Activated naive CD8-positive, alpha-beta T cell (primary cell): ENCODE data around the gene ERG28.

Source experiments
- H3K27ac Mint-ChIP-seq: one replicate; pipeline ENCODE4 v1.8.0; 2021; ENCODE audit warnings: mixed read lengths
- H3K27me3 Mint-ChIP-seq: one replicate; pipeline ENCODE4 v1.8.0; 2021; ENCODE audit warnings: mixed read lengths
- H3K36me3 Mint-ChIP-seq: one replicate; pipeline ENCODE4 v1.8.0; 2021; ENCODE audit warnings: mixed read lengths
- H3K4me1 Mint-ChIP-seq: one replicate; pipeline ENCODE4 v1.8.0; 2021; ENCODE audit warnings: low read depth, mixed read lengths
- H3K4me3 Mint-ChIP-seq: one replicate; pipeline ENCODE4 v1.8.0; 2021; ENCODE audit warnings: mild to moderate bottlenecking, mixed read lengths
- H3K9me3 Mint-ChIP-seq: one replicate; pipeline ENCODE4 v1.8.0; 2021; ENCODE audit warnings: low read depth, mixed read lengths

ERG28 gene

GRCh38 chr14:75648066-75648838 is 12.4 kb downstream of the ERG28 start:
- H3K4me1 Mint-ChIP-seq, result no peaks in the 10 kb centered on the region
- H3K27ac Mint-ChIP-seq, result no peak overlapping the region
- H3K9me3 Mint-ChIP-seq, result no peaks in the 10 kb centered on the region
- no peak overlapping the region for H3K4me3 Mint-ChIP-seq
- H3K27me3 Mint-ChIP-seq, result no peaks in the 10 kb centered on the region
- peaks cover 10% of the 10 kb centered on the region for H3K36me3 Mint-ChIP-seq

- peaks cover 10% of the 10 kb centered on the region for H3K36me3 Mint-ChIP-seq
- H3K4me1 Mint-ChIP-seq, result no peaks in the 10 kb centered on the region
These were observed 13.0 kb downstream of the ERG28 start for GRCh38 chr14:75647640-75648039.

GRCh38 chr14:75646762-75647161 is 13.9 kb downstream of the ERG28 start:
- H3K4me1 Mint-ChIP-seq, result no peaks in the 10 kb centered on the region
- H3K27me3 Mint-ChIP-seq, result no peaks in the 10 kb centered on the region
- H3K9me3 Mint-ChIP-seq, result no peaks in the 10 kb centered on the region
- H3K36me3 Mint-ChIP-seq, result peaks cover 10% of the 10 kb centered on the region
- no peak overlapping the region for H3K4me3 Mint-ChIP-seq
- no peak overlapping the region for H3K27ac Mint-ChIP-seq

More at GRCh38 chr14:75647640-75648039, 13.0 kb downstream of the ERG28 start:
- H3K27me3 Mint-ChIP-seq, result no peaks in the 10 kb centered on the region
- no peak overlapping the region for H3K27ac Mint-ChIP-seq
- H3K4me3 Mint-ChIP-seq, result no peak overlapping the region
- no peaks in the 10 kb centered on the region for H3K9me3 Mint-ChIP-seq

GRCh38 chr14:75645056-75645455 is 15.6 kb downstream of the ERG28 start:
- H3K4me1 Mint-ChIP-seq, result no peaks in the 10 kb centered on the region
- H3K4me3 Mint-ChIP-seq, result no peak overlapping the region
- H3K36me3 Mint-ChIP-seq, result peaks cover 13% of the 10 kb centered on the region
- no peak overlapping the region for H3K27ac Mint-ChIP-seq
- H3K9me3 Mint-ChIP-seq, result no peaks in the 10 kb centered on the region
- H3K27me3 Mint-ChIP-seq, result no peaks in the 10 kb centered on the region

- H3K4me3 Mint-ChIP-seq, result no peak overlapping the region
- no peaks in the 10 kb centered on the region for H3K27me3 Mint-ChIP-seq
- H3K36me3 Mint-ChIP-seq, result peaks cover 9% of the 10 kb centered on the region
- no peaks in the 10 kb centered on the region for H3K9me3 Mint-ChIP-seq
- H3K4me1 Mint-ChIP-seq, result no peaks in the 10 kb centered on the region
- H3K27ac Mint-ChIP-seq, result no peak overlapping the region
These were observed 16.7 kb downstream of the ERG28 start for GRCh38 chr14:75643985-75644384.

GRCh38 chr14:75640876-75641275 is 19.8 kb downstream of the ERG28 start:
- Mint-ChIP-seq H3K9me3 (no peaks in the 10 kb centered on the region), H3K27ac (no peak overlapping the region), H3K4me1 (no peaks in the 10 kb centered on the region), H3K36me3 (peaks cover 9% of the 10 kb centered on the region), H3K27me3 (no peaks in the 10 kb centered on the region), H3K4me3 (no peak overlapping the region)

GRCh38 chr14:75636100-75636692 is 24.5 kb downstream of the ERG28 start:
- no peak overlapping the region for H3K27ac Mint-ChIP-seq
- H3K27me3 Mint-ChIP-seq, result no peaks in the 10 kb centered on the region
- H3K36me3 Mint-ChIP-seq, result peaks cover 6% of the 10 kb centered on the region
- H3K9me3 Mint-ChIP-seq, result no peaks in the 10 kb centered on the region
- no peaks in the 10 kb centered on the region for H3K4me1 Mint-ChIP-seq
- no peak overlapping the region for H3K4me3 Mint-ChIP-seq

- Mint-ChIP-seq H3K27ac (no peak overlapping the region), H3K4me3 (no peak overlapping the region), H3K9me3 (no peaks in the 10 kb centered on the region), H3K27me3 (no peaks in the 10 kb centered on the region), H3K36me3 (peaks cover 2% of the 10 kb centered on the region), H3K4me1 (no peaks in the 10 kb centered on the region)
These were observed 25.8 kb downstream of the ERG28 start for GRCh38 chr14:75634848-75635247.

GRCh38 chr14:75631453-75631831 is 29.2 kb downstream of the ERG28 start:
- Mint-ChIP-seq H3K4me1 (no peaks in the 10 kb centered on the region), H3K36me3 (peaks cover 4% of the 10 kb centered on the region), H3K9me3 (no peaks in the 10 kb centered on the region), H3K27ac (no peak overlapping the region), H3K27me3 (no peaks in the 10 kb centered on the region), H3K4me3 (no peak overlapping the region)

GRCh38 chr14:75630695-75631452 is 29.8 kb downstream of the ERG28 start:
- peaks cover 4% of the 10 kb centered on the region for H3K36me3 Mint-ChIP-seq

GRCh38 chr14:75628816-75629215 is 31.9 kb downstream of the ERG28 start:
- Mint-ChIP-seq H3K27ac (no peak overlapping the region), H3K9me3 (no peaks in the 10 kb centered on the region), H3K36me3 (peaks cover 2% of the 10 kb centered on the region), H3K27me3 (no peaks in the 10 kb centered on the region), H3K4me1 (no peaks in the 10 kb centered on the region), H3K4me3 (no peak overlapping the region)

More at GRCh38 chr14:75630695-75631452, 29.8 kb downstream of the ERG28 start:
- no peaks in the 10 kb centered on the region for H3K9me3 Mint-ChIP-seq
- no peak overlapping the region for H3K27ac Mint-ChIP-seq
- no peak overlapping the region for H3K4me3 Mint-ChIP-seq
- no peaks in the 10 kb centered on the region for H3K4me1 Mint-ChIP-seq
- H3K27me3 Mint-ChIP-seq, result no peaks in the 10 kb centered on the region

GRCh38 chr14:75627406-75627805 is 33.3 kb downstream of the ERG28 start:
- H3K4me1 Mint-ChIP-seq, result no peaks in the 10 kb centered on the region
- no peaks in the 10 kb centered on the region for H3K9me3 Mint-ChIP-seq
- no peak overlapping the region for H3K27ac Mint-ChIP-seq
- H3K4me3 Mint-ChIP-seq, result no peak overlapping the region
- H3K36me3 Mint-ChIP-seq, result peaks cover 3% of the 10 kb centered on the region
- H3K27me3 Mint-ChIP-seq, result no peaks in the 10 kb centered on the region

GRCh38 chr14:75626863-75627262 is 33.8 kb downstream of the ERG28 start:
- Mint-ChIP-seq H3K9me3 (no peaks in the 10 kb centered on the region), H3K4me1 (no peaks in the 10 kb centered on the region), H3K27me3 (no peaks in the 10 kb centered on the region), H3K4me3 (no peak overlapping the region), H3K27ac (no peak overlapping the region), H3K36me3 (peaks cover 4% of the 10 kb centered on the region)

GRCh38 chr14:75626396-75626795 is 34.3 kb downstream of the ERG28 start:
- Mint-ChIP-seq H3K27me3 (no peaks in the 10 kb centered on the region), H3K27ac (no peak overlapping the region), H3K36me3 (peaks cover 4% of the 10 kb centered on the region), H3K4me1 (no peaks in the 10 kb centered on the region), H3K4me3 (no peak overlapping the region), H3K9me3 (no peaks in the 10 kb centered on the region)

GRCh38 chr14:75625034-75625433 is 35.6 kb downstream of the ERG28 start:
- H3K4me1 Mint-ChIP-seq, result no peaks in the 10 kb centered on the region
- peaks cover 4% of the 10 kb centered on the region for H3K36me3 Mint-ChIP-seq
- H3K27ac Mint-ChIP-seq, result no peak overlapping the region
- no peak overlapping the region for H3K4me3 Mint-ChIP-seq
- H3K9me3 Mint-ChIP-seq, result no peaks in the 10 kb centered on the region
- H3K27me3 Mint-ChIP-seq, result no peaks in the 10 kb centered on the region
